GM12878 (cell line): ENCODE data around the gene METTL14. TPM values are rescaled to one million over a fixed set of nuclear protein-coding genes. Genes with fewer than 3 reads are reported as not detected.

Experiments used
- ATAC-seq: fragments of 200-7000 bp; cut with Tn5 transposase; 3 replicates; pipeline ENCODE4 v1.9.1; 2020; ENCODE audit warnings: mild to moderate bottlenecking, moderate library complexity
- BruUV-seq: library from RNA; stranded (reverse); fragments of 400-500 nt; replicated peaks from 2 replicates; lab custom pipeline; 2021; lab: Mats Ljungman, UMichigan
- CTCF ChIA-PET: fragments of 300-600 bp; sonication (Branson Sonifier 250); formaldehyde crosslinking; extraction: SDS; loops from one replicate; lab custom pipeline; 2021; ENCODE audit warnings: inconsistent platforms; lab: Yijun Ruan, JAX
- POLR2A ChIA-PET: fragments of 350-600 bp; formaldehyde crosslinking; extraction: SDS; loops from one replicate; lab custom pipeline; 2021; ENCODE audit warnings: inconsistent platforms; lab: Charles Lee
- RAD21 ChIA-PET: fragments of 300-600 bp; sonication (Branson Sonifier 250); formaldehyde crosslinking; loops from one replicate; lab custom pipeline; 2023; ENCODE audit warnings: antibody characterized with exemption; ENCODE audit not compliant: unreplicated experiment; lab: Charles Lee
- SMC1A ChIA-PET: fragments of 300-600 bp; sonication (Branson Sonifier 250); formaldehyde crosslinking; loops from one replicate; lab custom pipeline; 2023; ENCODE audit not compliant: unreplicated experiment, uncharacterized antibody; lab: Charles Lee
- DNase-seq: peaks from one replicate; pipeline ENCODE4 v3.0.0-alpha.2; 2011; ENCODE audit warnings: low read depth, low spot score
- FAIRE-seq: peaks from 3 replicates; lab custom pipeline; 2011; peaks lifted over from hg19 to GRCh38; lab: Jason Lieb, UNC
- H2AFZ ChIP-seq: 2 replicates; pipeline ENCODE4 v1.6.0; 2011; ENCODE audit warnings: low read depth, low read length, control low read depth; ENCODE audit not compliant: control insufficient read depth
- H3K27ac ChIP-seq: 2 replicates; pipeline ENCODE4 v1.5.1; 2011; ENCODE audit warnings: control low read depth; ENCODE audit not compliant: control insufficient read depth, insufficient read depth
- H3K27me3 ChIP-seq, 2 experiments: replicated peaks in 1 of 2; 2 replicates each; pipeline versions ENCODE4 v1.6.0 to v1.6.1; 2011; ENCODE audit warnings: low read length in 1 of 2; ENCODE audit not compliant: control insufficient read depth in 2 of 2, insufficient read depth in 2 of 2
- H3K36me3 ChIP-seq, 2 experiments: 2 replicates each; pipeline ENCODE4 v1.5.1; 2011; ENCODE audit warnings: low read length in 1 of 2; ENCODE audit not compliant: control insufficient read depth in 2 of 2, insufficient read depth in 2 of 2
- H3K4me1 ChIP-seq: 2 replicates; pipeline ENCODE4 v1.6.1; 2011; ENCODE audit warnings: mild to moderate bottlenecking, low read length, moderate library complexity, mixed read lengths; ENCODE audit not compliant: control insufficient read depth, insufficient read depth
- H3K4me2 ChIP-seq: 2 replicates; pipeline ENCODE4 v1.6.0; 2011; ENCODE audit warnings: control low read depth; ENCODE audit not compliant: control insufficient read depth, insufficient read depth
- H3K4me3 ChIP-seq: fragments of 200-600 bp; sonication (generic); 2 replicates; pipeline ENCODE4 v1.5.1; 2016
- H3K79me2 ChIP-seq: 2 replicates; pipeline ENCODE4 v1.6.0; 2011; ENCODE audit warnings: low read length; ENCODE audit not compliant: control insufficient read depth, insufficient read depth
- H3K9ac ChIP-seq: 2 replicates; pipeline ENCODE4 v1.8.0; 2011; ENCODE audit warnings: low read length, control low read depth, mixed read lengths; ENCODE audit not compliant: control insufficient read depth, insufficient read depth
- H3K9me3 ChIP-seq: replicated peaks from 3 replicates; pipeline ENCODE4 v1.5.1; 2011; ENCODE audit warnings: mild to moderate bottlenecking, low read length; ENCODE audit not compliant: control insufficient read depth, insufficient read depth
- H4K20me1 ChIP-seq: 2 replicates; pipeline ENCODE4 v1.6.0; 2011; ENCODE audit not compliant: control insufficient read depth, insufficient read depth
- CREB1 ChIP-seq: IDR thresholded peaks from 2 replicates; pipeline ENCODE4 v1.6.1; 2012; ENCODE audit warnings: low read depth, mild to moderate bottlenecking, inconsistent platforms
- E2F4 ChIP-seq: IDR thresholded peaks from 2 replicates; pipeline ENCODE4 v1.6.1; 2012; ENCODE audit warnings: low read depth, low read length, improper control_type of control experiment
- HDGF ChIP-seq: fragments of 450-650 bp; IDR thresholded peaks from 2 replicates; pipeline ENCODE4 v1.6.1; 2016; ENCODE audit warnings: antibody characterized with exemption
- HSF1 ChIP-seq: fragments of 150-350 bp; IDR thresholded peaks from 2 replicates; pipeline ENCODE4 v1.6.1; 2014; ENCODE audit warnings: mild to moderate bottlenecking, low read depth, low read length
- YY1 ChIP-seq: IDR thresholded peaks from 2 replicates; pipeline ENCODE4 v1.6.1; 2011; ENCODE audit warnings: low read depth, mild to moderate bottlenecking, low read length
- WGBS: methylation state at CpG from one replicate; pipeline ENCODE4 v1.1.6; 2016; ENCODE audit warnings: low lambda C conversion rate; ENCODE audit not compliant: insufficient replicate concordance, insufficient coverage; ENCODE audit errors: missing lambda C conversion rate; 5-methylcytosine and 5-hydroxymethylcytosine counted together
- in situ Hi-C: fragments of 300-500 bp; cut with MboI; formaldehyde crosslinking; loops from 9 replicates; pipeline ENCODE4 v1.14.3; 2018; ENCODE audit warnings: mixed read lengths
- intact Hi-C: fragments of 100-400 bp; cut with micrococcal nuclease; formaldehyde crosslinking; loops from one replicate; pipeline ENCODE4 v1.14.2; 2022; ENCODE audit not compliant: unreplicated experiment
- polyA plus RNA-seq, 11 experiments: library from polyadenylated mRNA; depleted of rRNA in 4 of 11; unstranded in 6 of 11; stranded (reverse) in 5 of 11; fragments of >200 nt; fragmentation: Nextera tagmentation in 4 of 11; fragmentation: Illumina TruSeq in 1 of 11; extraction: Ambion mirVana in 4 of 11; extraction: Trizol in 1 of 11; gene quantifications; 1 replicate in 1 of 11; 2 replicates in 10 of 11; pipeline versions ENCODE4 v1.2.1 to v1.2.3, GENCODE V29; 2011 to 2016; ENCODE audit warnings: inconsistent platforms in 2 of 11, missing spikeins in 2 of 11, low read depth in 1 of 11
- total RNA-seq, 4 experiments: library from RNA; depleted of rRNA in 3 of 4; stranded (reverse); fragments of >200 nt in 3 of 4; fragmentation: Illumina TruSeq in 1 of 4; extraction: Trizol in 1 of 4; gene quantifications; 2 replicates each; pipeline versions ENCODE4 v1.2.1 to v1.2.3, GENCODE V29; 2013 to 2021

The METTL14 gene
- total and polyA plus RNA-seq, 10 of the 15 experiments (the other 5 are each of a cell fraction or from before 2014, with no cell fraction given): 11.2 to 44.9 (median 27.6) TPM

GRCh38 chr4:118753685-118754084, 68.5 kb downstream of the METTL14 start:
- TF ChIP-seq HSF1 (no peak), E2F4 (no peak), YY1 (no peak), CREB1 (no peak), HDGF (no peak)
- H3K36me3 ChIP-seq: peaks cover 4 to 19% of the 10 kb centered on the region in 2 experiments; a peak in 3 of 4 replicates
- H3K27ac ChIP-seq: no peak overlapping the region
- no peaks in the 10 kb centered on the region for H3K9me3 ChIP-seq
- ATAC-seq (no peak), DNase-seq (no peak), FAIRE-seq (no peak)
- RAD21 ChIA-PET: no interaction called here
- CTCF ChIA-PET: interaction anchor here (1.0 to 1.6 kb wide), 4 partner anchors 11 to 84 kb away, joined by 3 to 11 read pairs (median 3); no protein-coding TSS in a partner anchor
- H4K20me1 ChIP-seq: no peaks in the 10 kb centered on the region
- in situ Hi-C loops: no loop called here
- POLR2A ChIA-PET: no interaction called here
- no peak overlapping the region for H2AFZ ChIP-seq
- H3K4me3 ChIP-seq: no peak overlapping the region
- BruUV-seq: no TSS peak
- no peaks in the 10 kb centered on the region for H3K79me2 ChIP-seq
- H3K9ac ChIP-seq: no peak overlapping the region
- intact Hi-C loops: no loop called here
- no peak overlapping the region for H3K4me2 ChIP-seq
- H3K4me1 ChIP-seq: no peaks in the 10 kb centered on the region
- 0% methylated on average over 1 of the region's 1 CpG for WGBS
- SMC1A ChIA-PET: interaction anchor here (1.0 to 2.0 kb wide), 2 partner anchors 24 to 97 kb away, joined by 3 to 6 read pairs; no protein-coding TSS in a partner anchor
- no peaks in the 10 kb centered on the region for H3K27me3 ChIP-seq
